Stimulated activated CD4-positive, alpha-beta T cell treated with anti-CD3 and anti-CD28 coated beads, TNF-alpha, amount 100 ng/mL, for 4 hours (primary cell): ENCODE measurements around the gene DYSF.

ENCODE experiments used
- DNase-seq, 3 experiments: peaks; one replicate each; pipeline ENCODE4 v3.0.0-alpha.2; 2020; ENCODE audit warnings: low read depth in 3 of 3

DYSF gene

GRCh38 chr2:71571945-71572344 is 118.6 kb downstream of the DYSF start:
- DNase-seq = no peak

- DNase-seq = no peak
Observed at GRCh38 chr2:71575966-71576365, 122.6 kb downstream of the DYSF start.

- DNase-seq = no peak
Observed at GRCh38 chr2:71576541-71576940, 123.2 kb downstream of the DYSF start.

GRCh38 chr2:71577209-71577608 is 123.8 kb downstream of the DYSF start:
- DNase-seq = no peak

- no peak for DNase-seq
Observed at GRCh38 chr2:71578767-71579342, 125.5 kb downstream of the DYSF start.

- no peak for DNase-seq
Observed at GRCh38 chr2:71581026-71581425, 127.7 kb downstream of the DYSF start.

GRCh38 chr2:71583876-71584275 is 130.5 kb downstream of the DYSF start:
- DNase-seq = no peak

GRCh38 chr2:71586471-71586870 is 133.1 kb downstream of the DYSF start:
- DNase-seq = no peak

GRCh38 chr2:71587509-71588073 is 134.2 kb downstream of the DYSF start:
- DNase-seq = no peak

GRCh38 chr2:71588497-71589170 is 135.3 kb downstream of the DYSF start:
- DNase-seq = no peak

- no peak for DNase-seq
Observed at GRCh38 chr2:71589763-71590162, 136.4 kb downstream of the DYSF start.

GRCh38 chr2:71591044-71591443 is 137.7 kb downstream of the DYSF start:
- DNase-seq = no peak

GRCh38 chr2:71592181-71592711 is 138.9 kb downstream of the DYSF start:
- no peak for DNase-seq

GRCh38 chr2:71595569-71595968 is 142.2 kb downstream of the DYSF start:
- no peak for DNase-seq

- no peak for DNase-seq
Observed at GRCh38 chr2:71596011-71596410, 142.7 kb downstream of the DYSF start.

GRCh38 chr2:71597756-71598155 is 144.4 kb downstream of the DYSF start:
- DNase-seq = no peak

- DNase-seq = no peak
Observed at GRCh38 chr2:71598526-71598925, 145.2 kb downstream of the DYSF start.

GRCh38 chr2:71599038-71599437 is 145.7 kb downstream of the DYSF start:
- no peak for DNase-seq

- no peak for DNase-seq
Observed at GRCh38 chr2:71599646-71600236, 146.4 kb downstream of the DYSF start.

- no peak for DNase-seq
Observed at GRCh38 chr2:71600555-71600954, 147.2 kb downstream of the DYSF start.

GRCh38 chr2:71601136-71602114 is 148.1 kb downstream of the DYSF start:
- DNase-seq = no peak

- no peak for DNase-seq
Observed at GRCh38 chr2:71602115-71602495, 148.7 kb downstream of the DYSF start.
